GM19239 (cell line): Measurements from ENCODE around the gene NPIPB2.
"Not testable (repeated sequence)": the region's sequence is repeated elsewhere in the genome, so short reads cannot be mapped to it uniquely, and the experiment has no call there.

ENCODE experiments used
- DNase-seq: peaks from one replicate; pipeline ENCODE4 v3.0.0; 2011; ENCODE audit warnings: low spot score; ENCODE audit not compliant: insufficient read length
- FAIRE-seq: peaks from 2 replicates; lab custom pipeline; 2011; peaks lifted over from hg19 to GRCh38; lab: Jason Lieb, UNC

Gene NPIPB2

GRCh38 chr16:11941945-11942344 lies at the start of gene NPIPB2:
TSS of gene NPIPB2 (minus strand) at chr16:11942045. CDS start at chr16:11942045, 0 bp downstream.
- not testable (repeated sequence) for FAIRE-seq, DNase-seq

- DNase-seq = no peak
- peak; percentile 88 for FAIRE-seq
Observed at GRCh38 chr16:11990702-11991390, 49.0 kb upstream of the NPIPB2 start.

- FAIRE-seq (no peak), DNase-seq (no peak)
Observed at GRCh38 chr16:11988258-11988978, 46.6 kb upstream of the NPIPB2 start.

GRCh38 chr16:11986521-11987057 lies 44.7 kb upstream of the NPIPB2 start:
- FAIRE-seq (no peak), DNase-seq (no peak)

GRCh38 chr16:11985250-11985649 lies 43.4 kb upstream of the NPIPB2 start:
- FAIRE-seq (no peak), DNase-seq (no peak)

- peak; percentile 89 for FAIRE-seq
- no peak for DNase-seq
Observed at GRCh38 chr16:11980136-11980844, 38.4 kb upstream of the NPIPB2 start.

GRCh38 chr16:11979013-11979672 lies 37.3 kb upstream of the NPIPB2 start:
- DNase-seq (no peak), FAIRE-seq (no peak)

GRCh38 chr16:11978080-11978479 lies 36.2 kb upstream of the NPIPB2 start:
- no peak for DNase-seq
- peak; percentile 53 for FAIRE-seq

GRCh38 chr16:11977376-11978041 lies 35.7 kb upstream of the NPIPB2 start:
- FAIRE-seq (no peak), DNase-seq (no peak)

GRCh38 chr16:11976850-11977375 lies 35.1 kb upstream of the NPIPB2 start:
- DNase-seq (no peak), FAIRE-seq (no peak)

GRCh38 chr16:11973070-11973469 lies 31.2 kb upstream of the NPIPB2 start:
- DNase-seq (no peak), FAIRE-seq (no peak)

- no peak for DNase-seq
- no peak for FAIRE-seq
Observed at GRCh38 chr16:11972128-11972527, 30.3 kb upstream of the NPIPB2 start.

GRCh38 chr16:11970292-11970691 lies 28.4 kb upstream of the NPIPB2 start:
- FAIRE-seq, DNase-seq: not testable (repeated sequence)

GRCh38 chr16:11968577-11968976 lies 26.7 kb upstream of the NPIPB2 start:
- no peak for DNase-seq
- no peak for FAIRE-seq

- DNase-seq (no peak), FAIRE-seq (no peak)
Observed at GRCh38 chr16:11967195-11967911, 25.5 kb upstream of the NPIPB2 start.

GRCh38 chr16:11966173-11966572 lies 24.3 kb upstream of the NPIPB2 start:
- no peak for DNase-seq
- peak; percentile 94 for FAIRE-seq

GRCh38 chr16:11964761-11965551 lies 23.1 kb upstream of the NPIPB2 start, which contains the start of gene TNFRSF17:
TSS of gene TNFRSF17 (plus strand) at chr16:11965210. CDS start at chr16:11965325, 115 bp downstream.
- DNase-seq (no peak), FAIRE-seq (peak; percentile 93)

- FAIRE-seq (no peak), DNase-seq (no peak)
Observed at GRCh38 chr16:11963706-11964105, 21.9 kb upstream of the NPIPB2 start.
